CD4-positive, alpha-beta T cell (primary cell): ENCODE data around the gene AUNIP. TPM values are rescaled to one million over a fixed set of nuclear protein-coding genes. Genes with fewer than 3 reads are reported as not detected.

Experiments used
- ATAC-seq: fragments of 200-7000 bp; cut with Tn5 transposase; one replicate; pipeline ENCODE4 v1.10.0; 2022; ENCODE audit warnings: mild to moderate bottlenecking; ENCODE audit not compliant: poor library complexity
- CTCF ChIA-PET: fragments of 350-600 bp; sonication (Branson Sonifier 250); formaldehyde crosslinking; loops from one replicate; lab custom pipeline; 2021; ENCODE audit warnings: antibody characterized with exemption, inconsistent platforms; lab: Charles Lee
- POLR2A ChIA-PET: fragments of 350-600 bp; sonication (Branson Sonifier 250); formaldehyde crosslinking; loops from one replicate; lab custom pipeline; 2021; ENCODE audit warnings: antibody characterized with exemption, inconsistent platforms; lab: Charles Lee
- DNase-seq, 14 experiments: peaks; one replicate each; pipeline ENCODE4 v3.0.0-alpha.2; 2013 to 2020; ENCODE audit warnings: mixed read lengths in 2 of 14
- H3K27ac ChIP-seq, 2 donors: one replicate each; pipeline versions ENCODE4 v1.5.1 to v1.7.0; 2013; ENCODE audit warnings: low read length in 2 of 2, low read depth in 1 of 2, mild to moderate bottlenecking in 1 of 2
- H3K27me3 ChIP-seq, 2 experiments: 1 replicate in 1 of 2; 2 replicates in 1 of 2; pipeline versions ENCODE4 v1.6.1 to v1.7.0; 2013; ENCODE audit warnings: low read length in 2 of 2, control low read depth in 1 of 2, mild to moderate bottlenecking in 1 of 2, moderate library complexity in 1 of 2; ENCODE audit not compliant: insufficient read depth in 2 of 2, control insufficient read depth in 1 of 2
- H3K36me3 ChIP-seq: one replicate; pipeline ENCODE4 v1.6.1; 2013; ENCODE audit warnings: low read length, control low read depth; ENCODE audit not compliant: insufficient read depth
- H3K4me1 ChIP-seq: one replicate; pipeline ENCODE4 v1.6.1; 2013; ENCODE audit warnings: low read length, control low read depth; ENCODE audit not compliant: insufficient read depth
- H3K4me3 ChIP-seq: one replicate; pipeline ENCODE4 v1.5.1; 2013; ENCODE audit warnings: mild to moderate bottlenecking, low read length, moderate library complexity
- H3K9me3 ChIP-seq, 2 experiments: 1 replicate in 1 of 2; 2 replicates in 1 of 2; pipeline versions ENCODE4 v1.6.1 to v1.7.0; 2013; ENCODE audit warnings: low read length in 2 of 2, mild to moderate bottlenecking in 2 of 2, control low read depth in 1 of 2, moderate library complexity in 1 of 2; ENCODE audit not compliant: control insufficient read depth in 1 of 2, insufficient read depth in 1 of 2
- H3K27ac Mint-ChIP-seq: one replicate; pipeline ENCODE4 v1.8.0; 2020; ENCODE audit warnings: mixed read lengths
- H3K27me3 Mint-ChIP-seq: one replicate; pipeline ENCODE4 v1.8.0; 2021; ENCODE audit warnings: mixed read lengths
- H3K36me3 Mint-ChIP-seq: one replicate; pipeline ENCODE4 v1.8.0; 2021; ENCODE audit warnings: low read depth, mixed read lengths
- H3K4me1 Mint-ChIP-seq: one replicate; pipeline ENCODE4 v1.8.0; 2021; ENCODE audit warnings: low read depth, mixed read lengths
- H3K4me3 Mint-ChIP-seq: one replicate; pipeline ENCODE4 v1.8.0; 2020; ENCODE audit warnings: mild to moderate bottlenecking, mixed read lengths
- H3K9me3 Mint-ChIP-seq: one replicate; pipeline ENCODE4 v1.8.0; 2020; ENCODE audit warnings: mixed read lengths
- CTCF ChIP-seq: fragments of 200-600 bp; IDR thresholded peaks from one replicate; pipeline ENCODE4 v1.8.0; 2022; ENCODE audit warnings: antibody characterized with exemption, mild to moderate bottlenecking
- intact Hi-C, 2 experiments: fragments of 100-400 bp; cut with DNase I in 1 of 2; cut with micrococcal nuclease in 1 of 2; formaldehyde crosslinking; loops; one replicate each; pipeline versions ENCODE4 v1.15.1 to v1.9.0; 2023 to 2025; cut with DNase I, micrococcal nuclease
- total RNA-seq, 174 experiments: library from RNA in 2 of 174; stranded (reverse) in 2 of 174; gene quantifications; one replicate each; pipeline ENCODE4 v1.2.3 and lab custom pipeline; 2021 to 2026

AUNIP gene
- total RNA-seq, 2 experiments from 2014 or later = not detected

- H3K27me3 ChIP-seq = no peaks in the 10 kb centered on the region
- CTCF ChIA-PET = no interaction called here
- intact Hi-C loops = loop anchor here in 1 of 2 experiments (1.0 kb wide), 1 partner anchor 95 kb away; no protein-coding TSS in a partner anchor
- peaks cover 17% of the 10 kb centered on the region for H3K4me1 ChIP-seq
- Mint-ChIP-seq H3K9me3 (no peaks in the 10 kb centered on the region), H3K27ac (no peak overlapping the region), H3K36me3 (no peaks in the 10 kb centered on the region), H3K27me3 (no peaks in the 10 kb centered on the region), H3K4me1 (peaks cover 9% of the 10 kb centered on the region), H3K4me3 (no peak overlapping the region)
- H3K4me3 ChIP-seq = no peak overlapping the region
- ATAC-seq = no peak
- H3K27ac ChIP-seq = no peak overlapping the region
- no peaks in the 10 kb centered on the region for H3K36me3 ChIP-seq
- no peaks in the 10 kb centered on the region for H3K9me3 ChIP-seq
- no peak for TF ChIP-seq CTCF
- POLR2A ChIA-PET = no interaction called here
- DNase-seq = no peak
These were observed 11.9 kb upstream of the AUNIP start for GRCh38 chr1:25871086-25871703.

- intact Hi-C loops = loop anchor here in 1 of 2 experiments (1.0 kb wide), 1 partner anchor 94 kb away; no protein-coding TSS in a partner anchor
- H3K36me3 Mint-ChIP-seq = no peaks in the 10 kb centered on the region
- H3K27me3 ChIP-seq = no peaks in the 10 kb centered on the region
- H3K27ac Mint-ChIP-seq = no peak overlapping the region
- H3K4me1 ChIP-seq = peaks cover 13% of the 10 kb centered on the region
- no peak for ATAC-seq
- H3K4me3 ChIP-seq = no peak overlapping the region
- ChIA-PET CTCF (no interaction called here), POLR2A (no interaction called here)
- peaks cover 5% of the 10 kb centered on the region for H3K4me1 Mint-ChIP-seq
- no peaks in the 10 kb centered on the region for H3K9me3 Mint-ChIP-seq
- no peaks in the 10 kb centered on the region for H3K36me3 ChIP-seq
- no peaks in the 10 kb centered on the region for H3K27me3 Mint-ChIP-seq
- H3K9me3 ChIP-seq = no peaks in the 10 kb centered on the region
- TF ChIP-seq CTCF = no peak
- H3K4me3 Mint-ChIP-seq = no peak overlapping the region
- no peak overlapping the region for H3K27ac ChIP-seq
- DNase-seq = no peak
These were observed 11.4 kb upstream of the AUNIP start for GRCh38 chr1:25870614-25871013.

- Mint-ChIP-seq H3K9me3 (no peaks in the 10 kb centered on the region), H3K36me3 (no peaks in the 10 kb centered on the region), H3K4me1 (peaks cover 4% of the 10 kb centered on the region), H3K27me3 (no peaks in the 10 kb centered on the region), H3K4me3 (no peak overlapping the region), H3K27ac (no peak overlapping the region)
- TF ChIP-seq CTCF = no peak
- no peak overlapping the region for H3K27ac ChIP-seq
- POLR2A ChIA-PET = no interaction called here
- H3K27me3 ChIP-seq = no peaks in the 10 kb centered on the region
- intact Hi-C loops = no loop called here
- H3K4me1 ChIP-seq = peaks cover 10% of the 10 kb centered on the region
- H3K9me3 ChIP-seq = no peaks in the 10 kb centered on the region
- DNase-seq (no peak), ATAC-seq (no peak)
- H3K4me3 ChIP-seq = no peak overlapping the region
- H3K36me3 ChIP-seq = no peaks in the 10 kb centered on the region
- CTCF ChIA-PET = no interaction called here
These were observed 10.8 kb upstream of the AUNIP start for GRCh38 chr1:25869909-25870606.
